ENCODE data around the gene HEXIM2.

- TF ChIP-seq CTCF (IDR thresholded peaks at IDR 0.05) (no peak), RELA (CRISPR knock-in tag; IDR thresholded peaks at IDR 0.05; ENCODE audit: borderline replicate concordance) (no peak), NFYB (CRISPR knock-in tag; conservative IDR thresholded peaks at IDR 0.05; ENCODE audit: low read depth) (no peak), MXD4 (CRISPR knock-in tag; IDR thresholded peaks at IDR 0.05; ENCODE audit: borderline replicate concordance) (no peak), FOXP4 (CRISPR knock-in tag; IDR thresholded peaks at IDR 0.05) (no peak), FOXJ3 (CRISPR knock-in tag; IDR thresholded peaks at IDR 0.05; ENCODE audit: borderline replicate concordance) (no peak), TP53 (CRISPR knock-in tag; IDR thresholded peaks at IDR 0.05) (no peak), SP1 (CRISPR knock-in tag; conservative IDR thresholded peaks at IDR 0.05) (no peak), ZNF317 (CRISPR knock-in tag; IDR thresholded peaks at IDR 0.05; ENCODE audit: borderline replicate concordance, low read depth) (no peak)
- TF ChIP-seq, protein P1, sequence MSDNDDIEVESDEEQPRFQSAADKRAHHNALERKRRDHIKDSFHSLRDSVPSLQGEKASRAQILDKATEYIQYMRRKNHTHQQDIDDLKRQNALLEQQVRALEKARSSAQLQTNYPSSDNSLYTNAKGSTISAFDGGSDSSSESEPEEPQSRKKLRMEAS (CRISPR knock-in tag; IDR thresholded peaks at IDR 0.05): 0 out of 2 replicates have a peak, but pooled peaks have one; percentile 36
These were observed 11.0 kb downstream of the HEXIM2 start for GRCh38 chr17:45172541-45173286.

All from WTC11 (cell line).